ENCODE measurements around the gene ZBTB7B.

Gene ZBTB7B

DNA sequence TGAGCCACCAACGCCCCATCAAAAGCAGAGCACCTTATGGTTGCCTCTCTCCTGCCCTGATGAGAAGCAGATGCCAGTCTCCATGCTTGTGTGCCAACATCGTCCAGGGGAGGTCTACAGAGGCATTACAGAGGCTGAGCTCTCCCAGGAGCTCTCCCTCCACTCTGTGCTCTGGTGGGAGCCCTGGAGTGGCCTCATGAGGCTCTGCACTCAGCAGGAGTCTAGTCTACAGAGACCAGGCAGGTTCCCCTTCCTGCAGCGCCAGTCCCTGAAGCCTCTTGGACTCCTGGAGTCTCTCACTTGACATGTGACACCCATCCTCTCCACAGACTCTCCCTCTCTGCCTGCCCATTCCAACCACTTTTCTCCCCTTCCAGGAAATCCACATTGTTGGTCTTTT, 34.4 kb downstream of the ZBTB7B start:
- Histone ChIP-seq H3K27ac (ENCODE audit: low read length) (no peak overlapping the region), H3K4me3 (ENCODE audit: low read depth in 1 of 2, low read length in 2 of 2) (no peak overlapping the region), H3K4me1 (ENCODE audit: control insufficient read depth in 1 of 2, insufficient read depth in 2 of 2, low read length in 2 of 2) (peaks cover 0 to 8% of the 10 kb centered on the region in 2 donors), H3K9me3 (ENCODE audit: control insufficient read depth in 1 of 2, low read length in 2 of 2) (no peaks in the 10 kb centered on the region), H3K36me3 (ENCODE audit: control insufficient read depth in 1 of 2, insufficient read depth in 2 of 2, low read length in 2 of 2) (no peaks in the 10 kb centered on the region), H3K27me3 (ENCODE audit: low read depth, low read length) (no peaks in the 10 kb centered on the region)

DNA sequence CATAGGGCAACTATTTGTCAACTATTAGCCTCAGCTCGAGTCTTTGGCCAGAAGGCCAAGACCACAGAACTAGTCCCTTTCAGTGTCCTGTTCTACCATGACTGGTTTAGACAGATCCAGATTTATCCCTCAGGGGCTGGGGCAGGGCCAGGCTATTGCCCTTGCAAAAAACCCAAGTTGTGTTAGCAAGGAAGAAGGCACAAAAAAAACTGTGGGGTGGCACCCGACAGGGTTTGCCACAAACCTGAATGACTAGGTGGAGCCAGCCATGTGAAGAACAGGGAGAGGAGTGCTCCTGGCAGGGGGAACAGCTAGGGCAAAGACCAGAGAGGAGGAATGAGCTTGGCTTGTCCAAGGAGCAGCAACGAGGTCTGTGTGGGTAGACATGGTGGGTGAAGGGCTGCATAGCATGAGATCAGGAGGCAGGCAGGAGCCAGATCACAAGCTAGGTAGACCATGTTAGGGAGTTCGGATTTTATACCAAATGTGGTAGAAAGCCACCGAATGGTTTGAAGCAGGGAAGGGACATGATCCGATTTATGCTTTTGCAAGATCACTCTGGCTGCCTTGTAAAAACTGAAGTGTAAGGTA, 35.3 kb downstream of the ZBTB7B start:
- no peak overlapping the region for H3K27ac ChIP-seq (ENCODE audit: low read length)
- no peaks in the 10 kb centered on the region for H3K36me3 ChIP-seq (ENCODE audit: control insufficient read depth in 1 of 2, insufficient read depth in 2 of 2, low read length in 2 of 2)

DNA sequence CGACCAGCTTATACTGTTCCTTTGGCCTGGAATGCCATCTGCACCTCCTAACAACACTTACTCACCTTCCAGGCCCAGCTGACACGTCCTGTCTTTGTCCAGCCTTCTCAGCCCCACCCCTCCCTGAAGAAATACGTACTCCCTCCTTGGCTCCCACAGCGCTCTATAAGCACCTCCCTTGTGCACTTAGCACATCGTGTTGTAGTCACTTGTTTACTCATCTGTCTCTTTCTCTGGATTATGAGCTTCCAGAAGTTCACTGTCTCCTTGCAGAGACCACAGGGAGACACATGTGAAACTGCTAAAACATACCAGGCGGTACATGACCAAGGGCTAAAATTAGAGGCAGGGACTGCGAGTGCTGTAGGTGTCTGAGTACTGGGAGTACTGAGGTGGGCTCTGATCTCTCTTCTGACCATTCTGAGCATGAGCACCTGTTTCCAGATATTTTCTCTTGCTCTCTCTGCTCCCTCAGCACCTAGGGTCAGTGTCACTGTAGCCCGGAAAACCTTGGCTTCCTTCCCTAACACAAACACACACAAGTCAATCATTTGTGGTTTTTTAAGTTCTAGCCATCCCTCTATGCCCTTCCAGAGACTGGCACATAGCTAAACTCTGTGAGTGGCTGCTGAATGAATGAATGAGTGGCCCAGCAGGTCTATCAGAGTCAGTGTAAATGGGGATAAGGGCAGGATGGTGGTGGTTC, 36.2 kb downstream of the ZBTB7B start:
- H3K27ac ChIP-seq (ENCODE audit: low read length): no peak overlapping the region
- H3K4me1 ChIP-seq (ENCODE audit: control insufficient read depth in 1 of 2, insufficient read depth in 2 of 2, low read length in 2 of 2): peaks cover 0 to 8% of the 10 kb centered on the region in 2 donors
- H3K27me3 ChIP-seq (ENCODE audit: low read depth, low read length): no peaks in the 10 kb centered on the region
- H3K9me3 ChIP-seq (ENCODE audit: control insufficient read depth in 1 of 2, low read length in 2 of 2): no peaks in the 10 kb centered on the region
- no peak overlapping the region for H3K4me3 ChIP-seq (ENCODE audit: low read depth in 1 of 2, low read length in 2 of 2)
- H3K36me3 ChIP-seq (ENCODE audit: control insufficient read depth in 1 of 2, insufficient read depth in 2 of 2, low read length in 2 of 2): no peaks in the 10 kb centered on the region

More for the DNA sequence above, 35.3 kb downstream of the ZBTB7B start:
- no peaks in the 10 kb centered on the region for H3K27me3 ChIP-seq (ENCODE audit: low read depth, low read length)
- no peaks in the 10 kb centered on the region for H3K9me3 ChIP-seq (ENCODE audit: control insufficient read depth in 1 of 2, low read length in 2 of 2)
- H3K4me1 ChIP-seq (ENCODE audit: control insufficient read depth in 1 of 2, insufficient read depth in 2 of 2, low read length in 2 of 2): peaks cover 0 to 8% of the 10 kb centered on the region in 2 donors
- H3K4me3 ChIP-seq (ENCODE audit: low read depth in 1 of 2, low read length in 2 of 2): no peak overlapping the region

DNA sequence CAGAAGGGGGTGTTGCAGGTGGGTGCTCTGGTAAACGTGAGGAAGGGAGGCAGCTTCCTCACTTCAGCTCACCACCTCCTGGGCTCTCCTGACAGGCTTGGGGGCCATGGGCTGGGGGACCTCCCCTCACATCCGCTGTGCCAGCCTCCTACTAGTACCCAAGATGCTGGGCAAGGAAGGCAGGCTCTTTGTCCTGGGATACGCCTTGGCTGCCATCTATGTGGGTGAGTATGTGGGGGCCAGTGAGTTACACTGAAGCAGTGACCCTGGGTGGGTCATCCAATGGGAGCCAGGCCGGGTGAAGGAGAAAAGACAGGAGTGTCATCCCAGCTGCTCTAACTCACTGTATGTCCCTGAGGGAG, 36.7 kb downstream of the ZBTB7B start:
- no peaks in the 10 kb centered on the region for H3K9me3 ChIP-seq (ENCODE audit: control insufficient read depth in 1 of 2, low read length in 2 of 2)
- H3K27me3 ChIP-seq (ENCODE audit: low read depth, low read length): no peaks in the 10 kb centered on the region
- no peak overlapping the region for H3K4me3 ChIP-seq (ENCODE audit: low read depth in 1 of 2, low read length in 2 of 2)
- peaks cover 0 to 8% of the 10 kb centered on the region in 2 donors for H3K4me1 ChIP-seq (ENCODE audit: control insufficient read depth in 1 of 2, insufficient read depth in 2 of 2, low read length in 2 of 2)
- H3K36me3 ChIP-seq (ENCODE audit: control insufficient read depth in 1 of 2, insufficient read depth in 2 of 2, low read length in 2 of 2): no peaks in the 10 kb centered on the region
- H3K27ac ChIP-seq (ENCODE audit: low read length): no peak overlapping the region

DNA sequence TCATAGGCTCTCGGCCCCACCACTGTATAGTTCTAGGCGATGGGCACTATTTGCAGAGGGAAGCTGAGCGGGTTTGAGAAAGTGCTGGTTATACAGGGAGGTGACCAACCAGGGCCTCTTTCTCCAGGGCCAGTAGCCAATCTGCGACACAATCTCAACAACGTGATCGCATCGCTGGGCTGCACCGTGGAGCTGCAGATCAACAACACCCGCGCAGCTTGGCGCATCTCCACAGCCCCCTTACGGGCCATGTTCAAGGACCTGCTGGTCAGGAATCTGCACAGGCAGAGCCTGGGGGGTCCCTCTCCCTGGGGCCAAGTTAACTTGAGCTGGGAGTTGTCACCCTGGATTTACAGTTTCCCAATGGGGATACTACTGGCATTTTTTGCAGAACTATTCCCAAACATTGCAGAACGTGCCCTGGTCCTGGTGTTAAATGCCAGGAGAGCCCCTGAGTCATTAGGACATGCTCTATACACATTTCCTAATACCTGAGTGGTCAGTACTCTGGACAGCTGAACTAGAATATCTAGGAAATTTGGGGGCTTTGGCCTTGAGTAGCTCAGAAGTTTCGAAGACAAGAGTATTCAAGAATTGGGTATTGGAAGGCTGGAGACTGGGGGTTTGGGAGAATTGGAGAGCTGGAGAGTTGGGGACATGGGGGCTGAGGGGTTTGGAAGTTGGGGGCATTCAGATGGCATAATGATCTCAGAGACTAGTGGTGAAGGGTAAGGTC, 37.9 kb downstream of the ZBTB7B start:
- no peak overlapping the region for H3K4me3 ChIP-seq (ENCODE audit: low read depth in 1 of 2, low read length in 2 of 2)
- H3K36me3 ChIP-seq (ENCODE audit: control insufficient read depth in 1 of 2, insufficient read depth in 2 of 2, low read length in 2 of 2): no peaks in the 10 kb centered on the region
- H3K27ac ChIP-seq (ENCODE audit: low read length): no peak overlapping the region
- no peaks in the 10 kb centered on the region for H3K27me3 ChIP-seq (ENCODE audit: low read depth, low read length)
- no peaks in the 10 kb centered on the region for H3K9me3 ChIP-seq (ENCODE audit: control insufficient read depth in 1 of 2, low read length in 2 of 2)
- H3K4me1 ChIP-seq (ENCODE audit: control insufficient read depth in 1 of 2, insufficient read depth in 2 of 2, low read length in 2 of 2): peaks cover 4 to 8% of the 10 kb centered on the region in 2 donors

- H3K4me1 ChIP-seq (ENCODE audit: control insufficient read depth in 1 of 2, insufficient read depth in 2 of 2, low read length in 2 of 2): peaks cover 4 to 7% of the 10 kb centered on the region in 2 donors
- H3K9me3 ChIP-seq (ENCODE audit: control insufficient read depth in 1 of 2, low read length in 2 of 2): no peaks in the 10 kb centered on the region
- no peak overlapping the region for H3K4me3 ChIP-seq (ENCODE audit: low read depth in 1 of 2, low read length in 2 of 2)
- H3K27ac ChIP-seq (ENCODE audit: low read length): peak overlapping the region; percentile 82
- no peaks in the 10 kb centered on the region for H3K27me3 ChIP-seq (ENCODE audit: low read depth, low read length)
- H3K36me3 ChIP-seq (ENCODE audit: control insufficient read depth in 1 of 2, insufficient read depth in 2 of 2, low read length in 2 of 2): no peaks in the 10 kb centered on the region
Measured at GRCh38 chr1:155042789-155043188, 40.2 kb downstream of the ZBTB7B start.

GRCh38 chr1:155043301-155043702, 40.7 kb downstream of the ZBTB7B start:
- Histone ChIP-seq H3K9me3 (ENCODE audit: control insufficient read depth in 1 of 2, low read length in 2 of 2) (no peaks in the 10 kb centered on the region), H3K27me3 (ENCODE audit: low read depth, low read length) (no peaks in the 10 kb centered on the region), H3K27ac (ENCODE audit: low read length) (peak overlapping the region; percentile 82), H3K4me1 (ENCODE audit: control insufficient read depth in 1 of 2, insufficient read depth in 2 of 2, low read length in 2 of 2) (peaks cover 2 to 4% of the 10 kb centered on the region in 2 donors), H3K36me3 (ENCODE audit: control insufficient read depth in 1 of 2, insufficient read depth in 2 of 2, low read length in 2 of 2) (no peaks in the 10 kb centered on the region), H3K4me3 (ENCODE audit: low read depth in 1 of 2, low read length in 2 of 2) (no peak overlapping the region)

DNA sequence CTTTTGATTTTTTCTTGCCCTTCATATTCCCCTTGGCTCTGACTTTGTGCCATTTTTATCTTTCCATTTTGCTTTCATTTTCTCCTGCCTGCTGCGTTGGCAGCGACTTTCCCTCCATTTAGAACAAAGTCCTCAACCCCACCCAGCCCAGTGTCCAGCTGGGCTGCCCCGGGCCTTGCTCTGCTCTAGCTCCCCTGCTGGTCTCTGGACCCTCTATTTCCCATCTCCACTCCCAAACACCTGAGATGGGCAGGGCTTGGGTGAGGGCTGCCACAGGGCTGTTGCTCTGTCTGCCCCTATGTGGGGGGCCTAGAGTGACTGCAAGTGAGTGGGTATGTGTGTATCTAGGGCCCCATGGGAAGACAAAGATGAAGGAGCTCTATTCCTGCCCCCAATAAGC, 41.2 kb downstream of the ZBTB7B start:
- no peaks in the 10 kb centered on the region for H3K9me3 ChIP-seq (ENCODE audit: control insufficient read depth in 1 of 2, low read length in 2 of 2)
- no peak overlapping the region for H3K4me3 ChIP-seq (ENCODE audit: low read depth in 1 of 2, low read length in 2 of 2)
- H3K36me3 ChIP-seq (ENCODE audit: control insufficient read depth in 1 of 2, insufficient read depth in 2 of 2, low read length in 2 of 2): no peaks in the 10 kb centered on the region
- peaks cover 0 to 4% of the 10 kb centered on the region in 2 donors for H3K4me1 ChIP-seq (ENCODE audit: control insufficient read depth in 1 of 2, insufficient read depth in 2 of 2, low read length in 2 of 2)
- peak overlapping the region; percentile 82 for H3K27ac ChIP-seq (ENCODE audit: low read length)
- no peaks in the 10 kb centered on the region for H3K27me3 ChIP-seq (ENCODE audit: low read depth, low read length)

DNA sequence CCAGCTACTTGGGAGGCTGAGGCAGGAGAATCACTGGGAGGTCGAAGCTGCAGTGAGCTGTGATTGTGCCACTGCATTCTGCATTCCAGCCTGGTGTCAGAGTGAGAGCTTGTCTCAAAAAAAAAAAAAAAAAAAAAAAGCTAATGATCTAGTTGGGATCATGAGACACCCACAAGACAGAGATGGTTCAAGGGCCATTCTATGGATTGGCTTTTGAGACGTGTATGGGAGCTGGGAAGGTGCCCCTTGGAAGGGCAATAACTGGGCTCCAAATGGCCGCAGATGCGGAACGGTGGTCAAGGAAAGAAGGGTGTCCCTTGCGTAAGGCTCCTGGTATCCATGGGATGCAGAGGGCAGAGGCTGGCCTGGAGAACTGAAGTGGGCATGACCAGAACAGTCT, 41.8 kb downstream of the ZBTB7B start:
- Histone ChIP-seq H3K4me3 (ENCODE audit: low read depth in 1 of 2, low read length in 2 of 2) (no peak overlapping the region), H3K36me3 (ENCODE audit: control insufficient read depth in 1 of 2, insufficient read depth in 2 of 2, low read length in 2 of 2) (no peaks in the 10 kb centered on the region), H3K27me3 (ENCODE audit: low read depth, low read length) (no peaks in the 10 kb centered on the region), H3K27ac (ENCODE audit: low read length) (peak overlapping the region; percentile 82), H3K4me1 (ENCODE audit: control insufficient read depth in 1 of 2, insufficient read depth in 2 of 2, low read length in 2 of 2) (peaks cover 0 to 5% of the 10 kb centered on the region in 2 donors), H3K9me3 (ENCODE audit: control insufficient read depth in 1 of 2, low read length in 2 of 2) (no peaks in the 10 kb centered on the region)

DNA sequence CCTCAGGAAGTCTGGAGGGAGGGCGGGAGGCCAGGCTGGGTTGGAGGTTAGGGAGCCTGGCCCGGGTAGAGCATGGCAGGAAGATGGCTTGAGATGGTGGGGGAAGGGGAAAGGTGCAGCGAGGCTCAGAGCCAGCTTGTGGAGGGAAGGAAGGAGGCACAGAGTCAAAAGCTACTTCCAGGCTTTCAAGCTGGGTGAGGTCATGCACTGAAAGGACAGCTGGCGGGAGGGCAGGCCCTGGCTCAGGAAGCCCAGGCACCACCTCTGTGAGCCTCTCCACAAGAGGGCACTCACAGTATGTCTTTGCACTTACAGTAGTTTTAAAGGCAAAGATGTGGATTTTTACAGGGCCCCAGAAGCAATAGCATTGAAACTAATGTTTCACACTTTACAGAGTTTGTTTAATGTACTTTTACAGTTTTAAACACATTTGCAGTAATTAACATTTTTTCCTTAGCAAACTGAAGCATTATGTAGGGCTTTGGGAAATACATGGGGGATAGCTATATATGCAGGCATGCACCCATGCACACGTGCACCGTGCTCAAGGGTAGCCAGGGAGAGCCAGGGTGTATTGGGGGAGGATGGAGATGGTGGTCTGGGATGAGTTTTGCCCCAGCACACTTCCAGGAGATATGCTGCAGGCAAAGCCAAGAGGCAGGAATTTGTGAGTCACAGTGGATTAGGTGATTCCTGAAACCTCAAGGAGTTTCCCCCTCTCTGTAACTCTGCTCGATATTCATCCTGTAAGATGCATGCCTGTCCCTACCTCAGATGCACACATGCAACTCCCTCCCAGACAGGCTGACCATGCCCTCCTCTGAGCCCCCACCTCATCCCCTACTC, 42.4 kb downstream of the ZBTB7B start:
- Histone ChIP-seq H3K36me3 (ENCODE audit: control insufficient read depth in 1 of 2, insufficient read depth in 2 of 2, low read length in 2 of 2) (no peaks in the 10 kb centered on the region), H3K27me3 (ENCODE audit: low read depth, low read length) (no peaks in the 10 kb centered on the region), H3K9me3 (ENCODE audit: control insufficient read depth in 1 of 2, low read length in 2 of 2) (no peaks in the 10 kb centered on the region), H3K4me1 (ENCODE audit: control insufficient read depth in 1 of 2, insufficient read depth in 2 of 2, low read length in 2 of 2) (peaks cover 6 to 12% of the 10 kb centered on the region in 2 donors), H3K27ac (ENCODE audit: low read length) (peak overlapping the region; percentile 23), H3K4me3 (ENCODE audit: low read depth in 1 of 2, low read length in 2 of 2) (no peak overlapping the region)
